Ecto neural progenitor cell (in vitro differentiated cells): ENCODE results near the gene DUSP28.
"Not testable (repeated sequence)": the region's sequence is repeated elsewhere in the genome, so short reads cannot be mapped to it uniquely, and the experiment has no call there.

Source experiments
- DNase-seq: peaks from one replicate; pipeline ENCODE4 v3.0.0-alpha.2; 2018; ENCODE audit warnings: low spot score

DUSP28 gene

GRCh38 chr2:240527153-240527750 is 32.9 kb upstream of the DUSP28 start:
- DNase-seq, result no peak

- DNase-seq, result no peak
These were observed 31.6 kb upstream of the DUSP28 start for GRCh38 chr2:240528406-240529040.

- no peak for DNase-seq
These were observed 30.7 kb upstream of the DUSP28 start for GRCh38 chr2:240529344-240529999.

GRCh38 chr2:240530181-240530580 is 30.0 kb upstream of the DUSP28 start:
- DNase-seq, result no peak

DNA sequence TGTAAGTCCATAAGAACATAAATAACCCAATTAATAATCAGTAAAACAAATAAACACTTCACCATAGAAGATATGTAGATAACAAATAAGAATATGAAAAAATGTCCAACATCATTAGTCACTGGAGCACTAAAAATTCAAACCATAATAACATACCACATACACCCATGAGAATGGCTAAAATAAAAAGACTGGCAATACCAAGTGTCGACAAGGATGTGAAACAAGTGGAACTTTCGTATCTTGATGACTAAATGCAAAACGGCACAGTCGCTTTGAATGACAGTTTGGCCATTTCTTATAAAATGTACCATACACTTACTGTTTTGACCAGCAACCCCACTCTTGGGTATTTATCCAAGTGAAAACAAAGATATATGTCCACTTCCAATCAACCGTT is 29.1 kb upstream of the DUSP28 start:
- DNase-seq, result no peak

GRCh38 chr2:240532031-240532775 is 28.0 kb upstream of the DUSP28 start:
- no peak for DNase-seq

- no peak for DNase-seq
These were observed 22.0 kb upstream of the DUSP28 start for GRCh38 chr2:240538031-240538780.

DNA sequence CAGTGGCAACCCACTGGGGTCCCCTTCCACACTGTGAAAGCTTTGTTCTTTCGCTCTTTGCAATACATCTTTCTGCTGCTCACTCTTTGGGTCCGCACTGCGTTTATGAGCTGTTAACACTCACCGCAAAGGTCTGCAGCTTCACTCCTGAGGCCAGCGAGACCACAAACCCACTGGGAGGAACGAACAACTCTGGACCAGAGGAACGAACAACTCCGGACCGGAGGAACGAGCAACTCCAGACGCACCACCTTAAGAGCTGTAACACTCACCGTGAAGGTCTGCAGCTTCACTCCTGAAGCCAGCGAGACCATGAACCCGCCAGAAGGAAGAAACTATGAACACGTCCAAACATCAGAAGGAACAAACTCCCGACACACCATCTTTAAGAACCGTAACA is 21.1 kb upstream of the DUSP28 start:
- DNase-seq, result not testable (repeated sequence)

DNA sequence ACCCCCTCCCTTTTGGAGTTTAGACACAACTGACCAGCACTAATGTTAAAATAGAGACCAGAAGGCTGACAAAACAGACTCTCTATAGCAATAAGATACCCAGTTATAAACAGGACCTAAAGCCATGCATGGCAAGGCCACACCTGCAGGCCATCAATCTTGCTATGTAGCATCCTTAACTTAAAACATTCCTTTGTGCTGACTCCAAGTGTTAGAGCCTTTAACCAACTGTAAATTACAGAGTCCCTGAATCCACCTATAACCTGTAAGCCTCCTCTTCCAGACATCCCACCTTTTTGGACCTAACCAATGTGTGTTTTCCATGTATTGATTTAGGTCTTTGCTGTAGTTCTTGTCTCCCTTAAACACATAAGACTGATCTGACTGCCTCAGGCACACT is 20.3 kb upstream of the DUSP28 start:
- DNase-seq, result no peak

DNA sequence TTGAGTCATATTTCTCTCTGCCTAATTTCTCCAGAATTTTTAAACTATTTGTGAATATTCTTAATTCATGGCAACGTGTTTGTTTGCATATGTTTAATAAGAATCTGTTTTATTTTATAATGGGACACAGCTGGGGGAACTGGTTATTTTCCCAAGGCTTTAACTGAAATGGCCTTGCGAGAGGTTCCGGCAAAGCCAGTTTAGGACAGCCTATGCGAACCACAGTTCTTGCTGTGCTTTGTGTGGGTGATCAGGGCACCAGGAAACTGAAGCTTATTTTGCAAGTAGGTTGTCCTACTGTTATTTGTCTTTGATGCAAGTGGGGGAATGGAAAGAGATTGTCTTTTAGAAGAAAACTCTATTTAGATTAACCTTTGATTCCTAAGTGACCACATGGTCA is 8.9 kb upstream of the DUSP28 start:
- no peak for DNase-seq

- DNase-seq, result no peak
These were observed 8.3 kb upstream of the DUSP28 start for GRCh38 chr2:240551811-240552210.

- DNase-seq, result no peak
These were observed 6.1 kb upstream of the DUSP28 start for GRCh38 chr2:240553956-240554480.

- DNase-seq, result peak; percentile 42
These were observed 5.2 kb upstream of the DUSP28 start for GRCh38 chr2:240554767-240555493.

DNA sequence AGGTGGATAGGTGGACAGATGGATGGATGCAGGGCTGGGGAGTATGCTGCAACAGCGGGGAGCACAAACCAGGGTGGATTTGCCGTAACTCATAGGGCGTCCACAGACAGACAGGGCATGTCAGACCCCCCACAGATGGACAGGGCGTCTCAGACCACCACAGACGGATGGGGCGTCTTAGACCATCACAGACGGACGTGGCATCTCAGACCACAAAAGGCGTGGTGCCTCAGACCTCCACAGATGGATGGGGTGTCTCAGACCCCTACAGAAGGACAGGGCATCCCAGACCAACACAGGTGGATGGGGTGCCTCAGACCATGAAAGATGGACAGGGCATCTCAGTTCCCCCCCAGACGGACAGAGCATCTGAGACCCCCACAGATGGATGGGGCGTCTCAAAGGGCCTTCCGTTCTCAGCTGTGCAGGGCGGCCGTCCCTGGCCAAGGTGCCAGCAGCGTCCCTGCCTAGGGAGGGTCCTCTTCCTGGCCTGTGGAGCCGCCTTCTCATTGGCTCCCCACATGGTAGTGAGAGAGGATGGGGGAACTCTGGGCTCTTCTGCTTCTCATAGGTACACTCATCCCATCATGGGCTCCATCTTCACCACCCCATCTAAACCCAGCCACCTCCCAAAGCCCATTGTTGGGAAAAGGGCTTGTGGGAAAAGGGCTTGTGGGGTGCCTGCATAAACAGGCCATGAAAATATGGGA is 4.5 kb upstream of the DUSP28 start:
- no peak for DNase-seq

- DNase-seq, result peak; percentile 77
These were observed 3.5 kb upstream of the DUSP28 start for GRCh38 chr2:240556553-240557100.

DNA sequence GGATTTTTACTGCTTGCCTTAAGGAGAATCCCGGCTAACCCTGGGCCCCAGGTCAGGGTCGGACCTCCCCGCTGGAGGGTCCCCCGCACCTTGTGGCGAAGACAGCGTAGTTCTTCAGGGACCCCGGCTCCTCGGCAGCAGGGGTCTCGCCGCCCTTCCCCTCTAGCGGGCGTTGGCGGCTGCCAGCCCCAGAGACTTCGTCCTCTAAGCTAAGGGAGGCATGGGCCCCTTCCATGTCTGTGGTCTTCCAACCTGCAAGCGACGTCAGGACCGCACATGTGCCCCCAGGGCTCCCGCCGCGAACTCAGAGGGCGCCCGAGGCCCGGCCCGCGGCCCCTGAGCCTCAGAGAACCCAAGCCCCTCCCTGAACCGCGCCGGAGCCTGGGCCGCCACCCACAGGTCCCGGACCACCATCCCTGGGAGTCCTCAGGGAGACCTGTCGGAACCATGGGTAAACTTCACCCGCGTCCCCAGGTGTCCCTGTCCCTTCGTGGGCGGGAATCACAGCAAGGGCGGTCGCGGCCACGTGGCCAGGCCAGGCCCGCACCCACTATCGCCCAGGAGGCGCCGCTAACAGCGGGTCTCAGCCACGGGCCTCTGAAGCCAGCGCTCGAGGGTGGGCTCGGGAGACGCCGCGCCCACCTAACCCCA is 2.9 kb upstream of the DUSP28 start:
- no peak for DNase-seq

GRCh38 chr2:240557808-240558207 is 2.3 kb upstream of the DUSP28 start, which contains the start of gene ANKMY1:
Gene ANKMY1 (minus strand): TSS chr2:240557988. CDS start chr2:240557335, 653 bp downstream.
- DNase-seq, result peak; percentile 91

- DNase-seq, result no peak
These were observed 1.9 kb upstream of the DUSP28 start for GRCh38 chr2:240558236-240558761.

- no peak for DNase-seq
These were observed 871 bp upstream of the DUSP28 start for GRCh38 chr2:240559286-240559685.
